Activated naive CD4-positive, alpha-beta T cell treated with anti-CD3 and anti-CD28 coated beads, Interleukin-2, amount 50 U/mL, for 24 hours (primary cell): ENCODE data around the gene MGAT4D.
"Not testable (repeated sequence)": the region's sequence is repeated elsewhere in the genome, so short reads cannot be mapped to it uniquely, and the experiment has no call there.

Experiments used
- H3K27ac Mint-ChIP-seq: one replicate; pipeline ENCODE4 v1.8.0; 2021; ENCODE audit warnings: mild to moderate bottlenecking, mixed read lengths
- H3K27me3 Mint-ChIP-seq: one replicate; pipeline ENCODE4 v1.8.0; 2021; ENCODE audit warnings: mixed read lengths
- H3K36me3 Mint-ChIP-seq: one replicate; pipeline ENCODE4 v1.8.0; 2021; ENCODE audit warnings: mixed read lengths
- H3K4me1 Mint-ChIP-seq: one replicate; pipeline ENCODE4 v1.8.0; 2021; ENCODE audit warnings: mixed read lengths
- H3K4me3 Mint-ChIP-seq: one replicate; pipeline ENCODE4 v1.8.0; 2021; ENCODE audit warnings: mild to moderate bottlenecking, mixed read lengths
- H3K9me3 Mint-ChIP-seq: one replicate; pipeline ENCODE4 v1.8.0; 2021; ENCODE audit warnings: mixed read lengths

MGAT4D gene

GRCh38 chr4:140466146-140466545 is 31.9 kb downstream of the MGAT4D start:
- H3K36me3 Mint-ChIP-seq = no peaks in the 10 kb centered on the region
- H3K4me3 Mint-ChIP-seq = no peak overlapping the region
- no peak overlapping the region for H3K27ac Mint-ChIP-seq
- no peaks in the 10 kb centered on the region for H3K4me1 Mint-ChIP-seq
- H3K27me3 Mint-ChIP-seq = peaks cover 8% of the 10 kb centered on the region
- H3K9me3 Mint-ChIP-seq = no peaks in the 10 kb centered on the region

GRCh38 chr4:140463614-140464013 is 34.5 kb downstream of the MGAT4D start:
- no peaks in the 10 kb centered on the region for H3K9me3 Mint-ChIP-seq
- no peaks in the 10 kb centered on the region for H3K36me3 Mint-ChIP-seq
- H3K4me1 Mint-ChIP-seq = no peaks in the 10 kb centered on the region
- no peak overlapping the region for H3K4me3 Mint-ChIP-seq
- no peak overlapping the region for H3K27ac Mint-ChIP-seq
- peaks cover 12% of the 10 kb centered on the region for H3K27me3 Mint-ChIP-seq

GRCh38 chr4:140463182-140463581 is 34.9 kb downstream of the MGAT4D start:
- H3K4me1 Mint-ChIP-seq = no peaks in the 10 kb centered on the region
- peaks cover 11% of the 10 kb centered on the region for H3K27me3 Mint-ChIP-seq
- no peaks in the 10 kb centered on the region for H3K9me3 Mint-ChIP-seq
- H3K27ac Mint-ChIP-seq = no peak overlapping the region
- no peak overlapping the region for H3K4me3 Mint-ChIP-seq
- no peaks in the 10 kb centered on the region for H3K36me3 Mint-ChIP-seq

- no peak overlapping the region for H3K4me3 Mint-ChIP-seq
- H3K9me3 Mint-ChIP-seq = no peaks in the 10 kb centered on the region
- H3K4me1 Mint-ChIP-seq = no peaks in the 10 kb centered on the region
- peaks cover 30% of the 10 kb centered on the region for H3K27me3 Mint-ChIP-seq
- H3K27ac Mint-ChIP-seq = no peak overlapping the region
- no peaks in the 10 kb centered on the region for H3K36me3 Mint-ChIP-seq
Measured at GRCh38 chr4:140450352-140450751, 47.7 kb downstream of the MGAT4D start.

- H3K9me3 Mint-ChIP-seq = no peaks in the 10 kb centered on the region
- H3K4me1 Mint-ChIP-seq = no peaks in the 10 kb centered on the region
- no peaks in the 10 kb centered on the region for H3K36me3 Mint-ChIP-seq
- peaks cover 25% of the 10 kb centered on the region for H3K27me3 Mint-ChIP-seq
- no peak overlapping the region for H3K27ac Mint-ChIP-seq
- no peak overlapping the region for H3K4me3 Mint-ChIP-seq
Measured at GRCh38 chr4:140448830-140449229, 49.3 kb downstream of the MGAT4D start.

GRCh38 chr4:140448162-140448561 is 49.9 kb downstream of the MGAT4D start:
- Mint-ChIP-seq H3K9me3 (no peaks in the 10 kb centered on the region), H3K4me3 (no peak overlapping the region)

GRCh38 chr4:140444347-140444746 is 53.7 kb downstream of the MGAT4D start:
- peaks cover 16% of the 10 kb centered on the region for H3K27me3 Mint-ChIP-seq
- not testable (repeated sequence) for H3K4me3 Mint-ChIP-seq, H3K36me3 Mint-ChIP-seq, H3K9me3 Mint-ChIP-seq, H3K27ac Mint-ChIP-seq, H3K4me1 Mint-ChIP-seq

More at GRCh38 chr4:140448162-140448561, 49.9 kb downstream of the MGAT4D start:
- H3K27me3 Mint-ChIP-seq = peaks cover 25% of the 10 kb centered on the region
- H3K36me3 Mint-ChIP-seq = no peaks in the 10 kb centered on the region
- H3K4me1 Mint-ChIP-seq = no peaks in the 10 kb centered on the region
- H3K27ac Mint-ChIP-seq = no peak overlapping the region

GRCh38 chr4:140439644-140440142 is 58.4 kb downstream of the MGAT4D start:
- H3K36me3 Mint-ChIP-seq = no peaks in the 10 kb centered on the region
- no peak overlapping the region for H3K27ac Mint-ChIP-seq
- H3K4me1 Mint-ChIP-seq = no peaks in the 10 kb centered on the region
- no peak overlapping the region for H3K4me3 Mint-ChIP-seq
- H3K9me3 Mint-ChIP-seq = no peaks in the 10 kb centered on the region
- H3K27me3 Mint-ChIP-seq = no peaks in the 10 kb centered on the region

GRCh38 chr4:140427919-140428471 is 70.1 kb downstream of the MGAT4D start:
- no peaks in the 10 kb centered on the region for H3K9me3 Mint-ChIP-seq
- H3K4me3 Mint-ChIP-seq = peak overlapping the region; percentile 86
- no peaks in the 10 kb centered on the region for H3K36me3 Mint-ChIP-seq
- H3K27ac Mint-ChIP-seq = no peak overlapping the region
- H3K4me1 Mint-ChIP-seq = peaks cover 8% of the 10 kb centered on the region
- peaks cover 48% of the 10 kb centered on the region for H3K27me3 Mint-ChIP-seq

GRCh38 chr4:140427106-140427918 is 70.8 kb downstream of the MGAT4D start, which contains the start of gene CLGN:
Gene CLGN (minus strand): TSS chr4:140427648. CDS start chr4:140413078, 14,570 bp downstream.
- no peaks in the 10 kb centered on the region for H3K36me3 Mint-ChIP-seq
- no peaks in the 10 kb centered on the region for H3K9me3 Mint-ChIP-seq
- H3K4me3 Mint-ChIP-seq = peak within 1 kb of the TSS; percentile 86
- H3K27ac Mint-ChIP-seq = no peak within 1 kb of the TSS
- H3K4me1 Mint-ChIP-seq = peaks cover 8% of the 10 kb centered on the region
- peaks cover 51% of the 10 kb centered on the region for H3K27me3 Mint-ChIP-seq

- peak overlapping the region; percentile 40 for H3K4me3 Mint-ChIP-seq
- peaks cover 51% of the 10 kb centered on the region for H3K27me3 Mint-ChIP-seq
- peaks cover 8% of the 10 kb centered on the region for H3K4me1 Mint-ChIP-seq
- no peak overlapping the region for H3K27ac Mint-ChIP-seq
- no peaks in the 10 kb centered on the region for H3K36me3 Mint-ChIP-seq
- no peaks in the 10 kb centered on the region for H3K9me3 Mint-ChIP-seq
Measured at GRCh38 chr4:140426610-140427105, 71.4 kb downstream of the MGAT4D start.

- Mint-ChIP-seq H3K27me3 (peaks cover 40% of the 10 kb centered on the region), H3K9me3 (no peaks in the 10 kb centered on the region), H3K4me3 (no peak overlapping the region), H3K36me3 (no peaks in the 10 kb centered on the region), H3K4me1 (peaks cover 8% of the 10 kb centered on the region), H3K27ac (no peak overlapping the region)
Measured at GRCh38 chr4:140423106-140423505, 75.0 kb downstream of the MGAT4D start.

- peaks cover 17% of the 10 kb centered on the region for H3K27me3 Mint-ChIP-seq
- not testable (repeated sequence) for H3K36me3 Mint-ChIP-seq, H3K4me1 Mint-ChIP-seq, H3K27ac Mint-ChIP-seq, H3K9me3 Mint-ChIP-seq, H3K4me3 Mint-ChIP-seq
Measured at GRCh38 chr4:140413130-140413969, 84.7 kb downstream of the MGAT4D start.

GRCh38 chr4:140408974-140409373 is 89.1 kb downstream of the MGAT4D start:
- Mint-ChIP-seq H3K36me3 (no peaks in the 10 kb centered on the region), H3K4me1 (no peaks in the 10 kb centered on the region), H3K9me3 (no peaks in the 10 kb centered on the region), H3K4me3 (no peak overlapping the region), H3K27ac (no peak overlapping the region), H3K27me3 (peaks cover 21% of the 10 kb centered on the region)

- no peak overlapping the region for H3K4me3 Mint-ChIP-seq
- no peaks in the 10 kb centered on the region for H3K4me1 Mint-ChIP-seq
- no peak overlapping the region for H3K27ac Mint-ChIP-seq
- H3K36me3 Mint-ChIP-seq = no peaks in the 10 kb centered on the region
- no peaks in the 10 kb centered on the region for H3K9me3 Mint-ChIP-seq
- peaks cover 10% of the 10 kb centered on the region for H3K27me3 Mint-ChIP-seq
Measured at GRCh38 chr4:140406292-140406691, 91.8 kb downstream of the MGAT4D start.
